K562 (cell line): ENCODE results near the gene ARHGAP30. TPM values are rescaled to one million over a fixed set of nuclear protein-coding genes. Genes with fewer than 3 reads are reported as not detected.

Experiments used
- BRCA1 ChIP-seq, 2 experiments: fragments of 450-650 bp in 1 of 2; sonication (generic) in 1 of 2; formaldehyde crosslinking in 1 of 2; IDR thresholded peaks; 2 replicates each; pipeline versions ENCODE4 v1.5.0 to v1.6.1; 2017 to 2020; ENCODE audit warnings: mild to moderate bottlenecking in 1 of 2, missing genetic modification reagents in 1 of 2
- CREB5 ChIP-seq: fragments of 250-450 bp; sonication (Bioruptor Pico); IDR thresholded peaks from 2 replicates; pipeline ENCODE4 v1.5.0; 2020; ENCODE audit warnings: mild to moderate bottlenecking
- ETV5 ChIP-seq: sonication (generic); formaldehyde crosslinking; IDR thresholded peaks from 2 replicates; pipeline ENCODE4 v1.4.0; 2020; ENCODE audit warnings: low read depth, mild to moderate bottlenecking, missing genetic modification reagents
- FOXJ3 ChIP-seq: sonication (generic); formaldehyde crosslinking; IDR thresholded peaks from 2 replicates; pipeline ENCODE4 v1.4.0; 2020; ENCODE audit warnings: mild to moderate bottlenecking, missing genetic modification reagents
- FOXO4 ChIP-seq: fragments of 450-650 bp; formaldehyde crosslinking; IDR thresholded peaks from 2 replicates; pipeline ENCODE4 v1.4.0; 2020; ENCODE audit warnings: mild to moderate bottlenecking, moderate library complexity
- GTF2E2 ChIP-seq: fragments of 200-800 bp; sonication (Bioruptor generic); IDR thresholded peaks from 2 replicates; pipeline ENCODE4 v1.6.1; 2016; ENCODE audit warnings: missing genetic modification characterization, missing compliant biosample characterization
- KLF1 ChIP-seq: fragments of 450-650 bp; IDR thresholded peaks from 2 replicates; pipeline ENCODE4 v1.6.1; 2016; ENCODE audit warnings: missing genetic modification characterization, missing compliant biosample characterization
- KLF10 ChIP-seq: fragments of 250-450 bp; sonication (Bioruptor Pico); IDR thresholded peaks from 2 replicates; pipeline ENCODE4 v1.6.1; 2021; ENCODE audit warnings: matching md5 sums
- LCOR ChIP-seq: sonication (generic); formaldehyde crosslinking; IDR thresholded peaks from 2 replicates; pipeline ENCODE4 v1.8.0; 2022; ENCODE audit warnings: mild to moderate bottlenecking, missing genetic modification reagents
- NBN ChIP-seq: fragments of 450-650 bp; IDR thresholded peaks from 2 replicates; pipeline ENCODE4 v1.6.1; 2016; ENCODE audit warnings: low read depth, mild to moderate bottlenecking
- NCOA1 ChIP-seq: fragments of 450-650 bp; IDR thresholded peaks from 2 replicates; pipeline ENCODE4 v1.6.1; 2016; ENCODE audit warnings: low read depth
- NR2F6 ChIP-seq: fragments of 450-650 bp; formaldehyde crosslinking; IDR thresholded peaks from 2 replicates; pipeline ENCODE4 v1.4.0; 2020; ENCODE audit warnings: mild to moderate bottlenecking
- RBFOX2 ChIP-seq: fragments of 200-400 bp; formaldehyde crosslinking; IDR thresholded peaks from 2 replicates; pipeline ENCODE4 v1.6.1; 2017; ENCODE audit warnings: low read depth, mild to moderate bottlenecking, low read length, moderate library complexity
- U2AF1 ChIP-seq: fragments of 200-400 bp; formaldehyde crosslinking; optimal IDR thresholded peaks from 2 replicates; pipeline ENCODE3; 2017; ENCODE audit warnings: mild to moderate bottlenecking, low read depth, low read length, moderate library complexity
- VEZF1 ChIP-seq: fragments of 200-800 bp; sonication (Bioruptor generic); IDR thresholded peaks from 2 replicates; pipeline ENCODE4 v1.6.1; 2017; ENCODE audit warnings: missing genetic modification characterization, missing compliant biosample characterization
- ZBTB17 ChIP-seq: fragments of 450-650 bp; formaldehyde crosslinking; IDR thresholded peaks from 2 replicates; pipeline ENCODE4 v1.4.0; 2020; ENCODE audit warnings: mild to moderate bottlenecking
- ZFP1 ChIP-seq: fragments of 450-650 bp; formaldehyde crosslinking; IDR thresholded peaks from 2 replicates; pipeline ENCODE4 v1.4.0; 2020; ENCODE audit warnings: mild to moderate bottlenecking, mixed read lengths
- ZKSCAN8 ChIP-seq: fragments of 200-800 bp; sonication (Bioruptor generic); IDR thresholded peaks from 2 replicates; pipeline ENCODE4 v1.6.1; 2016; ENCODE audit warnings: missing genetic modification characterization, missing compliant biosample characterization
- ZNF133 ChIP-seq: fragments of 250-450 bp; sonication (Bioruptor Pico); IDR thresholded peaks from 2 replicates; pipeline ENCODE4 v1.4.0; 2020; ENCODE audit warnings: mild to moderate bottlenecking
- ZNF174 ChIP-seq: fragments of 250-450 bp; sonication (Bioruptor Pico); IDR thresholded peaks from 2 replicates; pipeline ENCODE4 v1.4.0; 2020; ENCODE audit warnings: mild to moderate bottlenecking
- ZNF274 ChIP-seq: IDR thresholded peaks from 2 replicates; pipeline ENCODE4 v1.6.1; 2011; ENCODE audit warnings: low read depth, mild to moderate bottlenecking, low read length, moderate library complexity, borderline replicate concordance
- ZNF277 ChIP-seq: fragments of 250-450 bp; sonication (Bioruptor Pico); IDR thresholded peaks from 2 replicates; pipeline ENCODE4 v1.8.0; 2022; ENCODE audit warnings: inconsistent platforms, mild to moderate bottlenecking, moderate library complexity, borderline replicate concordance
- ZNF347 ChIP-seq: fragments of 450-650 bp; formaldehyde crosslinking; IDR thresholded peaks from 2 replicates; pipeline ENCODE4 v1.4.0; 2020; ENCODE audit warnings: low read depth, mild to moderate bottlenecking, moderate library complexity
- polyA plus RNA-seq, 8 experiments: library from polyadenylated mRNA; depleted of rRNA in 4 of 8; stranded (reverse) in 5 of 8; unstranded in 3 of 8; fragments of >200 nt; fragmentation: Nextera tagmentation in 2 of 8; fragmentation: Illumina TruSeq in 1 of 8; extraction: Ambion mirVana in 2 of 8; extraction: Trizol in 1 of 8; gene quantifications; 2 replicates each; pipeline versions ENCODE4 v1.2.1 to v1.2.3, GENCODE V29; 2011 to 2014; ENCODE audit warnings: inconsistent platforms in 1 of 8, missing spikeins in 1 of 8
- total RNA-seq, 7 experiments: library from RNA; depleted of rRNA in 6 of 7; stranded (reverse); fragments of >200 nt in 6 of 7; fragmentation: Illumina TruSeq in 2 of 7; extraction: Trizol in 2 of 7; gene quantifications; 2 replicates each; pipeline versions ENCODE4 v1.2.1 to v1.2.3, GENCODE V29; 2011 to 2021; ENCODE audit warnings: low replicate concordance in 1 of 7

Gene ARHGAP30
- total and polyA plus RNA-seq, 9 of the 15 experiments (the other 6 are each of a cell fraction or from before 2014, with no cell fraction given), result 0.01 to 0.73 (median 0.12) TPM

- no peak for TF ChIP-seq ZNF174 (CRISPR knock-in tag)
- no peak for TF ChIP-seq FOXJ3
- no peak for TF ChIP-seq FOXO4 (CRISPR knock-in tag)
- no peak for TF ChIP-seq ZFP1
- peak; percentile 92 for TF ChIP-seq GTF2E2 (tag)
- TF ChIP-seq BRCA1 (IDR thresholded peaks at IDR 0.05), result no peak
- TF ChIP-seq BRCA1 (CRISPR knock-in tag; IDR thresholded peaks at IDR 0.05), result no peak
- peak; percentile 26; the same call in 1 of the 2 replicates for TF ChIP-seq NCOA1
- TF ChIP-seq ZBTB17 (CRISPR knock-in tag), result peak; percentile 33; the same call in 1 of the 2 replicates
- 0 out of 2 replicates have a peak, but pooled peaks have one; percentile 24 for TF ChIP-seq LCOR (CRISPR knock-in tag)
- peak; percentile 54 for TF ChIP-seq VEZF1
- no peak for TF ChIP-seq ZNF277 (CRISPR knock-in tag)
- no peak for TF ChIP-seq NR2F6
- TF ChIP-seq ZNF133, result no peak
- peak; percentile 87 for TF ChIP-seq RBFOX2
- TF ChIP-seq U2AF1, result no peak
- TF ChIP-seq KLF1 (tag), result peak; percentile 32; the same call in 1 of the 2 replicates
- no peak; the same call in 1 of the 2 replicates for TF ChIP-seq ZKSCAN8
- peak; percentile 64; the same call in 1 of the 2 replicates for TF ChIP-seq NBN
- TF ChIP-seq ETV5 (CRISPR knock-in tag), result peak; percentile 64; the same call in 1 of the 2 replicates
- no peak for TF ChIP-seq KLF10 (CRISPR knock-in tag)
- TF ChIP-seq CREB5 (CRISPR knock-in tag), result no peak
- TF ChIP-seq ZNF274, result no peak
- TF ChIP-seq ZNF347 (CRISPR knock-in tag), result no peak
Observed at GRCh38 chr1:161045736-161046604, 23.7 kb downstream of the ARHGAP30 start, which contains the start of gene USF1 (continued).
